Upper lobe of right lung (tissue), 1 donor: ENCODE results near the gene NOSTRIN. TPM values are rescaled to one million over a fixed set of nuclear protein-coding genes. Genes with fewer than 3 reads are reported as not detected.

Experiments
- ATAC-seq: fragments of 200-7000 bp; cut with Tn5 transposase; one replicate; pipeline ENCODE4 v1.9.1; 2020; ENCODE audit warnings: mild to moderate bottlenecking, moderate library complexity
- DNase-seq: peaks from one replicate; pipeline ENCODE4 v3.0.0-alpha.2; 2020
- H3K27ac ChIP-seq: fragments of 200-600 bp; one replicate; pipeline ENCODE4 v1.8.0; 2022
- H3K27me3 ChIP-seq: fragments of 200-600 bp; one replicate; pipeline ENCODE4 v1.8.0; 2022; ENCODE audit warnings: mild to moderate bottlenecking
- H3K36me3 ChIP-seq: fragments of 200-600 bp; one replicate; pipeline ENCODE4 v1.8.0; 2022
- H3K4me1 ChIP-seq: fragments of 200-600 bp; one replicate; pipeline ENCODE4 v1.8.0; 2022
- H3K4me3 ChIP-seq: fragments of 200-600 bp; one replicate; pipeline ENCODE4 v1.8.0; 2022; ENCODE audit warnings: mild to moderate bottlenecking
- H3K9me3 ChIP-seq: fragments of 200-600 bp; one replicate; pipeline ENCODE4 v1.8.0; 2022
- CTCF ChIP-seq: fragments of 200-600 bp; IDR thresholded peaks from one replicate; pipeline ENCODE4 v1.8.0; 2022; ENCODE audit warnings: antibody characterized with exemption
- intact Hi-C: fragments of 100-400 bp; cut with DNase I; formaldehyde crosslinking; loops from one replicate; pipeline ENCODE4 v1.11.0; 2022
- total RNA-seq: library from RNA; stranded (reverse); fragmentation: NEBNext Ultra II Directional; extraction: Animal tissue kit (Norgen Biotek cat#: 25700); gene quantifications from one replicate; pipeline ENCODE4 v1.2.1, GENCODE V29; 2021
- donor health status: DM: no; HTN: yes; CAD: no; lungs with severe emphysema.

NOSTRIN gene
- total RNA-seq, 1 donor from 2014 or later, result 70.0 TPM

- H3K4me3 ChIP-seq, result no peak overlapping the region
Measured at GRCh38 chr2:168821992-168822391, 19.6 kb downstream of the NOSTRIN start.

GRCh38 chr2:168825126-168825525 is 22.7 kb downstream of the NOSTRIN start:
- peaks cover 5% of the 10 kb centered on the region for H3K36me3 ChIP-seq
- no peak for TF ChIP-seq CTCF
- H3K4me3 ChIP-seq, result no peak overlapping the region
- no peak overlapping the region for H3K27ac ChIP-seq
- H3K4me1 ChIP-seq, result no peaks in the 10 kb centered on the region
- ATAC-seq (no peak), DNase-seq (no peak)
- H3K27me3 ChIP-seq, result no peaks in the 10 kb centered on the region
- intact Hi-C loops, result no loop called here
- no peaks in the 10 kb centered on the region for H3K9me3 ChIP-seq

More at GRCh38 chr2:168821992-168822391, 19.6 kb downstream of the NOSTRIN start:
- no peaks in the 10 kb centered on the region for H3K36me3 ChIP-seq
- DNase-seq (no peak), ATAC-seq (no peak)
- H3K4me1 ChIP-seq, result no peaks in the 10 kb centered on the region
- H3K27ac ChIP-seq, result no peak overlapping the region
- no peak for TF ChIP-seq CTCF
- intact Hi-C loops, result no loop called here
- no peaks in the 10 kb centered on the region for H3K27me3 ChIP-seq
- H3K9me3 ChIP-seq, result no peaks in the 10 kb centered on the region

DNA sequence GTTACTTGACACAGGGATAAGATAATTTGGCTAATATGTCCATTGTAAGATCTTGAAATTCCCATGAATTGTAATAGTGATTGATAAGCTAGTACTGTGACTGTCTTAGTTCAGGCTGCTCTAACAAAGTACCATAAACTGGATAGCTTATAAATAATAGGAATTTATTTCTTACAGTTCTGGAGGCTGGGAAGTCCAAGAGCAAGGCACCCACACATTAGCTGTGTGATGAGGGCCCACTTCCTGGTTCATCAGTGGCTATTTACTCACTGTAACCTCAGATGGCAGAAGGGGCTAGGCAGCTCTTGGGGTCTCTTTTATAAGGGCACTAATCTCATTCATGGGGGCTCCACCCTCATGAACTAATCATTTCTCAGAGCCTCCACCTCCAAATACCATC is 28.5 kb downstream of the NOSTRIN start:
- Histone ChIP-seq H3K36me3 (peaks cover 17% of the 10 kb centered on the region), H3K4me3 (no peak overlapping the region), H3K9me3 (no peaks in the 10 kb centered on the region), H3K27ac (no peak overlapping the region), H3K4me1 (no peaks in the 10 kb centered on the region), H3K27me3 (no peaks in the 10 kb centered on the region)
- DNase-seq (no peak), ATAC-seq (no peak)
- intact Hi-C loops, result no loop called here
- no peak for TF ChIP-seq CTCF

GRCh38 chr2:168831662-168832061 is 29.2 kb downstream of the NOSTRIN start:
- no peak for TF ChIP-seq CTCF
- Histone ChIP-seq H3K27me3 (no peaks in the 10 kb centered on the region), H3K9me3 (no peaks in the 10 kb centered on the region), H3K4me3 (no peak overlapping the region), H3K27ac (no peak overlapping the region), H3K4me1 (no peaks in the 10 kb centered on the region), H3K36me3 (peaks cover 22% of the 10 kb centered on the region)
- intact Hi-C loops, result no loop called here
- DNase-seq (no peak), ATAC-seq (no peak)

GRCh38 chr2:168835969-168836368 is 33.5 kb downstream of the NOSTRIN start:
- H3K4me3 ChIP-seq, result no peak overlapping the region
- H3K36me3 ChIP-seq, result peaks cover 17% of the 10 kb centered on the region
- ATAC-seq (no peak), DNase-seq (no peak)
- H3K4me1 ChIP-seq, result no peaks in the 10 kb centered on the region
- H3K27ac ChIP-seq, result no peak overlapping the region
- intact Hi-C loops, result no loop called here
- no peak for TF ChIP-seq CTCF
- no peaks in the 10 kb centered on the region for H3K27me3 ChIP-seq
- no peaks in the 10 kb centered on the region for H3K9me3 ChIP-seq

DNA sequence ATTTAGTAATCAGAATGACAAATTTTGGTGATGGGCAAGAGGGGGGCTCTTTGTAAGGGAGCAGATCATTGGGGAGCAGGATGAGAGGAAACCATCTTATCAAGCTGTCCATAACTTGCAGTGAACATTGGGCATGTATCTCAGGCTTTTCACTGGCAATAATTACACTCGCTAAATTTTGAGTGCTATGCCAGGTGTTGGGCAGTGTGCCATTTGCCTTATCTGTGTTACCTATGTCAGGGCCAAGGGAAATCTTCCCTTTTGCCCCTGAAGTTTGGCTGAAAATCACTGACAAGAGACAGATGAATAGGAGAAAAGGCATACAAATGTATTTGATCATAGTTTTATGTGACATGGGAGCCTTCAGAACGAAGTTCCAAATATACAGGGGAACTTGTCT is 39.0 kb downstream of the NOSTRIN start:
- no peaks in the 10 kb centered on the region for H3K27me3 ChIP-seq
- ATAC-seq, result no peak
- H3K36me3 ChIP-seq, result peaks cover 4% of the 10 kb centered on the region
- H3K27ac ChIP-seq, result no peak overlapping the region
- H3K9me3 ChIP-seq, result no peaks in the 10 kb centered on the region
- TF ChIP-seq CTCF, result no peak
- DNase-seq, result no peak
- no peak overlapping the region for H3K4me3 ChIP-seq
- intact Hi-C loops, result no loop called here
- H3K4me1 ChIP-seq, result no peaks in the 10 kb centered on the region
